Fibroblast of skin of back (primary cell): ENCODE results near the gene ARHGAP24.
"Not testable (repeated sequence)": the region's sequence is repeated elsewhere in the genome, so short reads cannot be mapped to it uniquely, and the experiment has no call there.

Source experiments
- DNase-seq: peaks from one replicate; pipeline ENCODE4 v3.0.0-alpha.2; 2013

ARHGAP24 gene

GRCh38 chr4:85866508-85866907, 391.6 kb downstream of the ARHGAP24 start:
- peak; percentile 47 for DNase-seq

GRCh38 chr4:85867271-85867670, 392.3 kb downstream of the ARHGAP24 start:
- peak; percentile 66 for DNase-seq

DNA sequence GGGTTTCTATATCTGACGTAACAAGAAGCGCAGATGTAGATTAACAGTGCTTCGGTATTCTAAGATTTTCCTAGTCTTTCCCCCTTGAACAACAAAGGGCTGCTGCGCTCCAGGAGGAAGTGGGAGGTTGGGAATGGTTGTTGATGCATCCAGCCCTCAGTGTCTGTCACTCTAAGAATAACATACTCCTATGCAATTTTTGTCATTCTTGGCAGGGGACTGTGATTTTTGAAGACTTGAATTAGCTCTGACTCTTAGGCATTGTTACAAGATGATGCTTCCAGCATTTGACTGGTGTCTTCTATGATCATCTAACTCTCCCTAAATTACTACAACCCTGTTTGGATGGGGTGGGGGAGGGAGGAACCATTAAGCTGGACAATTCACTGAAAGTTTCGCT, 394.2 kb downstream of the ARHGAP24 start:
- DNase-seq: peak; percentile 90

- no peak for DNase-seq
Measured at GRCh38 chr4:85870298-85871083, 395.5 kb downstream of the ARHGAP24 start.

DNA sequence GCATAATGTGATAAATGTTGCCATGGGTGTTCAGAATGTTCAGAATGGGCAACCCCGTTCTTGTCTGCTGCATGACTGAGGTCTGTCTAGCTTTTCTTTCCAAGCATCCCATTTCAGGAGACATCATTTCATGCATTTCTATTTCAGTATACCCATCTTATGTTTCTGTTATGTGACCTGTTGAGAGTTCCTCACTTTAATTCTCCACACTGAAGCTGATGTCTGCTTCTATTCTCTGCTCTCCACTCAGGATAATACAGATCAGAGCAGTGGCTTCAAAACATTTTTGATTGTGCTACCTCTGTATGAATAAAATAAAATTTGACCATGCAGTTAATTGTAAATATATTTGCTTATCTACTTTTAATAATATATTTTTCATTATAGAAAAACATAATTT, 398.6 kb downstream of the ARHGAP24 start:
- DNase-seq: no peak

- no peak for DNase-seq
Measured at GRCh38 chr4:85879518-85879917, 404.6 kb downstream of the ARHGAP24 start.

GRCh38 chr4:85883180-85883579, 408.2 kb downstream of the ARHGAP24 start:
- DNase-seq: no peak

- no peak for DNase-seq
Measured at GRCh38 chr4:85884251-85884650, 409.3 kb downstream of the ARHGAP24 start.

DNA sequence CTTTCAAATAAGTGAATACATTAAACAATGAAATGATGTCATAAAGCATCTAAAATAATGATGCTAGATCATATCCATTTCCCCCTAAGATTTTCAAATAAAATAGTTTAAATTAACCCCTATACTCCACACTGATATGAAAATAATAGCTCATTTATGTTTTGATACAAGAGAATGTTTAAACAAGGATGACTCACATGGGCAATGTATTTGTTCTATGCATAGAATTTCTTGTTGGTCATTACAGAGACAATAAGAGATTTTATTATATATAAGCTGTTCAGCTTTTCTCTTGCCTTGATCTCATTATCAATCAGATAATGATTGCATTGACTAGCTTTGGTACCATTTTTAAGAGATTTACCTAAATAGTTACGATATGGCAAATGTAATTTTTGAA, 411.7 kb downstream of the ARHGAP24 start:
- DNase-seq: peak; percentile 50

GRCh38 chr4:85889314-85889713, 414.4 kb downstream of the ARHGAP24 start:
- no peak for DNase-seq

GRCh38 chr4:85895755-85896154, 420.8 kb downstream of the ARHGAP24 start:
- no peak for DNase-seq

- DNase-seq: no peak
Measured at GRCh38 chr4:85898231-85898630, 423.3 kb downstream of the ARHGAP24 start.

DNA sequence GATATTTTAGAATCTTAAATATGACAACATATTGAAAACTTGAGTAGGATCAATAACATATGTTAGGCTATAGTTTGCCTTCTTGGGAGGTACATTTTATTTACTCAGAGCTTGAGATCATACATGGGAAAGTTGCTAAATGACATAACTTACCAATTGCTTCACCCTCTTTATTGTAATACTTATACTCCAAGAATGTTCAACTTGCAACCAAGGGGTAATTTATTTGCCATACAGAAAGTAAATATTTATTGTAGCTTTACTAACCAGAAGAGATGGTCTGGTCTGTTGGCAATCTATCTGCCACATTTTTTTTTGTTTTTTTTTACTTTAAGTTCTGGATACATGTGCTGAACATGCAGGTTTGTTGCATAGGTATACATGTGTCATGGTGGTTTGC, 426.6 kb downstream of the ARHGAP24 start:
- peak; percentile 26 for DNase-seq

GRCh38 chr4:85902647-85903046, 427.7 kb downstream of the ARHGAP24 start:
- not testable (repeated sequence) for DNase-seq

GRCh38 chr4:85905761-85906160, 430.8 kb downstream of the ARHGAP24 start:
- DNase-seq: no peak

DNA sequence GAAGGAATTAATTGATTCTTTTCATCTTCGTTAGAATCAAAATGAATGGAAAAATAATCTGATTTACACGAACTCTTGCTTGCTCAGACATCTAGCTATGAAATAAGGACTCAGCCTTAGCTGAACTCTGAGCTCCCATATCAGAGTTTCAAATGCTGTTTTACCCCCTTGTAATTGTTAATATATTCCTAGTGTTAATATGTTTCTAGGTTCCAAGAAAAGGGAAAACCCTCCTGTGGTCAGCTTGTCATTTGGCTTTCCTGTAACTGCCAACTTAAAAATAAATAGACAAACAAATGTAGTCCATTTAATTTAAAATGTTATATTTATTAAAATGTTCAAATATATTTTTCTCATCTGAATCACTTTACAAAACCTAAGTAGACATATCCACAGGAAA, 432.1 kb downstream of the ARHGAP24 start:
- DNase-seq: no peak

DNA sequence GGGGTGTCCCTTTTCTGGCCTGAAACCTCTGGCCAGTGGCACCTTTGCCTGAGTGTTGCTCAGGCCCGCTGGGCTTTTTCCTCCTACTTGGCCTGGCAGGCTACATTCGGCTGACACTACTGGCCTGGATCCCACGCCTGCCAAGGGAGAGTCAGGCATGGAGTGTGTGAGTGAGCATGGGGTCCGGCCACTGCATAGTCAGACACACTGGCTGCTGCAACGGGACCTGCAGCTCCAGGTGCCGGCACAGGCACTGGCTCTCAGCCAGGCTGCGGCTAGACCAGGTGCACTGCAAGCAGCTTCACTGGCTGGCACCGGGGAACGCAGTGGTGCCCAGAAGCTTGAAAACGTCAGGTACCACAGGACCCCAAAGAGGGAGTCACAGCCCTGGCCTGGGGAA, 434.9 kb downstream of the ARHGAP24 start:
- no peak for DNase-seq

GRCh38 chr4:85910985-85911384, 436.0 kb downstream of the ARHGAP24 start:
- no peak for DNase-seq

GRCh38 chr4:85913931-85914694, 439.2 kb downstream of the ARHGAP24 start:
- DNase-seq: no peak

GRCh38 chr4:85915570-85915969, 440.6 kb downstream of the ARHGAP24 start:
- DNase-seq: not testable (repeated sequence)

GRCh38 chr4:85919200-85919887, 444.4 kb downstream of the ARHGAP24 start:
- DNase-seq: no peak

DNA sequence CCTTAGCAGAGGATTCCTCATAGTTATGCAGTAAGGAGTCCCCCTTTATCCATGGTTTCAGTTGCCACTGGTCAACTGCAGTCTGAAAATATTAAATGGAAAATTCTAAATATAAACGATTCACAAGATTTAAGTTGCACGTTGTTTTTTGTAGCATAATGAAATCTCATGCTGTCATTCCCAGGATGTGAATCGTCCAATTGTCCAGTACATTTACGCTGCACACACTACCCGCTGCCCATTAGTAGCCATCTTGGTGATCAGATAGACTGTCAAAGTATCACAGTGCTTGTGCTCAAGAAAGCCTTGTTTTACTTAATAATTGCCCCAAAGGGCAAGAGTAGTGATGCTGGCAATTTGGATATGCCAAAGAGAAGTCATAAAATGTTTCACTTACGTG, 450.1 kb downstream of the ARHGAP24 start:
- no peak for DNase-seq
